SKM-1 treated with dmso at 0.1 percent for 144 hours (cell line): ENCODE data around the gene TOM1L2.
A peak's percentile ranks its signal among the peaks of the same experiment; 100 is the strongest.

Experiments used
- DNase-seq: peaks from one replicate; lab custom pipeline; 2025; ENCODE audit not compliant: unreplicated experiment; lab: John Stamatoyannopoulos, UW

Gene TOM1L2

GRCh38 chr17:17880577-17881196 lies 91.5 kb downstream of the TOM1L2 start:
- DNase-seq: no peak

DNA sequence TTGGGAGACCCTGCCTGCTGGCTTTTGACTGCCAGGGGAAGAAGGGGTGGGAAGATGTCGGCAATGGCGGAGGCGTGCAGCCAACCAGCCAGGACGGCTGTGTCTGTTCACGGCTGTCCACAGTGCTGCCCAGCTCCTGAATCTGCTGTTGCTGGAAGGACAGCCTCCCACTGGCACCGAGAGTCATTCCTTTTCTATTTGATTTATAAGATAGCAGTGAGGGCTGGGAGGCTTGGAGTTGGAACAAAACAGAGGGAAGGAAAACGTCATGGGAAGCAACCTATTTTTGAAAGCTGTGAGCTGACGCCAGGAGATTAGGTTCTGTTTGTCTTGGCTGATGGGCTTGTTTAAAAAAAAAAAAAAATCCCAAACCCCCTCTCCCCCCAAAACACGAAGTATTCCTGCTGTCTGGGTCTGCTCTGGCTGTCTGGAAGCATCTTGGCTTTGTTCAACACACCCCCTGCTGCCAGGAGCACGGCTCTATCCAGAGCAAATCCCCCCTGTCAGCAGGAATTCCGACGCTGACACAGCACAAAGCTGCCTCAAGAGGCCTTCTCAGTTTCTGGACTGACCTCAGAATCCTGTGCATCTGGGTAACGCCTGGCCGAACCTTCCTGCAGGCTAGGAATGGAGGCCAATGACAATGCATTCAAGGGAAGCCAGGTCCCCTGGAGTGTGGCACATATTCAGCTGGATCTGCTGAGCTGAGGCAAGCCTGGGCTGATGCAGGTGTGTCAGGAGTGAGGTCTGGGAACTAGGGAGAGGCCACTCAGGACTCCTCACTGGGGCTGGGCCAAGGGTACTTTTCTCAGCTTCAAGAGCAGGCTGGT lies 94.5 kb downstream of the TOM1L2 start:
- DNase-seq: no peak

DNA sequence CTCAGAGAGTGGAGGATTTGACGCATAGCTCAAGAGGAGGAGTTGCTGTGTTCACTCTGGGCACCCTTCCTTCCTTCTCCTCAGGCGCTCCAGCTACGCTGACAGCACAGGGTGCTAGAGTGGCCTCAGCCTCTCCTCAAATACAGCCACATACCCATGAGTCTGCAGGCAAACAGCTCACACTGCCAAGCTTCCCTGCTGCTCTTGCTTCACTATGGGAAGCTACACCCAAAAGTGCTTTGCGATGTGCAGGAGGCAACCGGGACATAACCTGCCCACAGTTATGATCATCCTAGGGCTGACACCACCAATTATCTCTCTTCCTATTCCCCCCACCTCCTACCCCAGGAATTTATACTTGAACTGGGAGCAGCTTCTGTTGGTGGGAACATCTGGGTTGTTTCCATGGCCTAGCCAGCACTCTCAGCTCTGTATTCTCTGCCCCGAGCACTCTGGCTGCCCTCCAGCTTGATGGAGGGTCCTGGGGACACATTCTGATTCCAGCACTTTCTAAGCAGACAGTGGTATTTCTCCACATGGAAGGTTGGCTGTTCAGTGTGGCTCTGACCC lies 95.2 kb downstream of the TOM1L2 start:
- DNase-seq: no peak

- no peak for DNase-seq
Observed at GRCh38 chr17:17874478-17874877, 97.7 kb downstream of the TOM1L2 start.

GRCh38 chr17:17873450-17873991 lies 98.7 kb downstream of the TOM1L2 start:
- no peak for DNase-seq

- no peak for DNase-seq
Observed at GRCh38 chr17:17872547-17873345, 99.5 kb downstream of the TOM1L2 start.

GRCh38 chr17:17871913-17872312 lies 100.3 kb downstream of the TOM1L2 start:
- no peak for DNase-seq

GRCh38 chr17:17870247-17870646 lies 102.0 kb downstream of the TOM1L2 start:
- no peak for DNase-seq

- DNase-seq: no peak
Observed at GRCh38 chr17:17868641-17869522, 103.3 kb downstream of the TOM1L2 start.

DNA sequence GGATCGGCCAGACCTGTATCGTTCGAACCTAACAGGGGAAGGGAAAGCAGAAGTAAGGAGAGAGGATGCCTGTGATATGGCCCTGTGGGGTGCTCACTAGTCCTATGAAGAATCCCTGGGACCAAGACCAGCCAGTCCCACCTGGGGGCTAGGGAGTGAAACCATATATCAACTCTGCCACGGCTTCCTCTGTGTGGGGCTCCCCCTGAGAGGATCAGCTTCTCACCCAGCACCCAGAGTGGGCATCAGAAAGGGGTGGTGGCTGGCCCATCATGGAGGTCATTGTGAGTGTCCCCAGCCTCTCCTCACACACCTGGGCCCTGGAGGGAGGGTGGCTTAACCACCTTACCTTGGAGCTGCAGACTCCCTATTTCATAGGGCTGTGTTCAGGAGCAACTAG lies 105.3 kb downstream of the TOM1L2 start:
- no peak for DNase-seq

DNA sequence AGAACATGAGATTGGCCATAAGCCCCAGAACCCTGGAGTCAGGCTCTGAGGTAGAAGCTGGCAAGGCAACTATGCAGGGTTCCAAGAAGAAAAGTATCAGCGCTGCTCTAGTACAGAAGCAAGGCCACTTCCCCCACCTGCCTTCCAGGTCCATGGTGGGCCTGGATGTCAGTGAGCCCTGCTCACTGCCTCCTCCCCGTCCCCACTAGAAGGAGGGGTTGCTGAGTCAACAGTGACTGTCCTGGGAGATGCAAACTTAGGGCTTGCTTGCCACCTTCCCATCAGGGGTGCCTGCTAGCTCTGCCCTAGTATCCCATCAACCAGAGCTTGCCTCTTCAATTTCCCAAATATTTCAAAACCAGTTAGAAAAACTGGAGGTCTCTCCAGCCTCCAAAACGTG lies 105.8 kb downstream of the TOM1L2 start:
- no peak for DNase-seq

- no peak for DNase-seq
Observed at GRCh38 chr17:17865035-17865434, 107.2 kb downstream of the TOM1L2 start.

GRCh38 chr17:17860766-17861107 lies 111.5 kb downstream of the TOM1L2 start:
- no peak for DNase-seq

DNA sequence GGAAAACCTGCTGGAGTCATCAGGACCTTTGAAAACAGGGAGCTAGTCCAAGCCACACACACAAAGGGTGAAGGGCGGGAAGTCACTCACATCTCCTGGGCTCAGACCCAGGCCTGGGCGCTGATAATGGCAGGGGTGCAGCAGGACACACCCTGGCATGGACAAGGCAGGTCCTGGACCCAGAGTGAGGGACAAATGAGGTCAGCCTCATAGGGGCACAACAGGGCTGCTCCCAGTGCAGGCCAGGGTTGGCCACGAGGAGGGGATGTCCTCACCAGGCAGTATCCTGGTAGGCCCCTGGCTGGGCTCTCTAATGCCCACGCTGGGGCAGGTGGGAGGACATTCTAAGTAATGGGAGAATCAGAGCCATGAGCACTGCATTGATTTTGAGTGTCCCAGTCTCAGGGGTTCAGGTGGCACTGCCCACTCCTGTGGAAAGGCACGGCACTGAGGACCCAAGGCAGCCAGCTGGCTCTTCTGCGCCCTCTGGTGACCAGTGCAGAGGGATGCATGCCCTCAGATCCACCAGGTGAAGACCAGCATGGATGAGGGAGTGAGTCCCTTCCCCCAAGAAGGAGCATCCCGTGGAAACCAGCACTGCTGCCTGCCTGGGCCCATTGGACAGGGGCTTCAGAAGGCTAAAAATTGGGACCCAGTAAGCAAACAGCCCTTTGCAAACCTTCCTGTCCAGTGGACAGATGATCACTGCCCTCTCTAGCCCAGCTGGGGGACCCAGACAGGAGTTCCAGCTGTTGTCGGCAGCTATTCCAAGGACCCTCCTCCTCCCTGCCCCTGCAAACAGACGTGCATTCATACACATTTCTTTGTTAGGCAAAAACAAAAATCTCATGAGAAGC lies 112.1 kb downstream of the TOM1L2 start:
- peak; percentile 18 for DNase-seq

DNA sequence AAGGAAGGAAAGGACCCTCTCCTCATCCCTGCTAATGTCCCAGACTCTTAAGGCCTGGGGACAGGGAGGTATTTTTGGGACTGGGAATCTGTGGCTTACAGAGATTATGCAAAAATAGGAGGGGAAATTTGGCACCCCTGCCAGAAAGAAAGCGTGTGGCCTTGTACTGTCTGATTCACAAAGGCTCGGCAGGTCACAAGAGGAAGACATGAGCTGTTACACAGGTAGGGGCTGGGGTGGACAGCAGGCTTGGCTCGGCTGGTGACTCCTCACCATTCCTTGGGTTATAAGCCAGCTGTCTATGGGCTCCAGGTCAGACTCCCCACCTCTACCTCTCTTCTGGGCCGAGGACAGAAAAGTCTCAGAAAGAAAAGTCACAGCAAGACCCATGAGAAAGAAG lies 114.7 kb downstream of the TOM1L2 start:
- no peak for DNase-seq

DNA sequence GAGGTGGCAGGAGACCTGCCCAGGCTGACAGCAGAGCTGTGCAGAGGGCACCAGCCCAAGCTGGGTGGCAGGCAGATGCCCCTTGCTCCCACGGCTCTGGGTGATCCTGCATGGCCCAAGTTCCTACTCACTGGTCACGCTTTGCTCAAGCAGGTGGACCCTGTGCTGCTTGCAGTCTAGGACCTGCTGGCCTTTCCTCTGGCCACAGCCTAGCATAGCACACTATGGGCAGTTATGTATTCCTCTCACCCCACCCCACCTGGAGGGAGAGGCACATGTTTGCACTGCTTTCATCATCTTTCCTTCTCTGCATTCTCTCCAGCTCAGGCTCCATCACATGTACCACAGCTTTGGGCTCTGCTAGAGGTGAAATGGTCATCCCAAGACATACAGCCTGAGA lies 115.8 kb downstream of the TOM1L2 start:
- no peak for DNase-seq

- DNase-seq: no peak
Observed at GRCh38 chr17:17855976-17856375, 116.2 kb downstream of the TOM1L2 start.

GRCh38 chr17:17853811-17854447 lies 118.3 kb downstream of the TOM1L2 start:
- no peak for DNase-seq

DNA sequence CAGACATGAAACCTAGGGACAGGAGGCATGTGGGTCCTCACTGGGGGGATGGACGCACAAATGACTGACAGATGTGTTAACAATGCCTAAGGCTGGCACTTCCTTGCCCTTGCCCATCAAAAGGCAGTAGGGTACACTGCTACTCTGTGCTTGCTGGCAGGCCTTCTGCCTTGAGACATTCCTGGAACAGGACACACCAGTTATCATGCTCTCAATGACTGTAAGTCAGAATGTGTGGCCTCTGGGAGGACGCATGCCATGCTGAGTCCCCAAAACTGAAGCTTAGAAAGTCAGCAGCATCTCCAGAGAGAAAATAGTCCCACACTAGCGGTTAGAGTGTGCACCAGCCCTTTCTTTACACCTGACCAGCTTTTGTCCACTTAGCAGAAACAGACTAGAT lies 119.3 kb downstream of the TOM1L2 start:
- no peak for DNase-seq
